BE2C (cell line): Measurements from ENCODE around the gene OR51E2. TPM values are rescaled to one million over a fixed set of nuclear protein-coding genes. Genes with fewer than 3 reads are reported as not detected.
"Not testable (repeated sequence)": the region's sequence is repeated elsewhere in the genome, so short reads cannot be mapped to it uniquely, and the experiment has no call there.

Experiments
- DNase-seq: peaks from one replicate; pipeline ENCODE4 v3.0.0-alpha.2; 2020
- H3K27me3 ChIP-seq: fragments of 250-450 bp; sonication (Bioruptor Pico); 2 replicates; pipeline ENCODE4 v1.5.1; 2020; ENCODE audit warnings: mild to moderate bottlenecking
- H3K36me3 ChIP-seq: fragments of 250-450 bp; sonication (Bioruptor Pico); 2 replicates; pipeline ENCODE4 v1.5.1; 2020; ENCODE audit warnings: mild to moderate bottlenecking
- H3K4me1 ChIP-seq: fragments of 250-450 bp; sonication (Bioruptor Pico); 2 replicates; pipeline ENCODE4 v1.5.1; 2020
- H3K4me3 ChIP-seq: 2 replicates; pipeline ENCODE4 v1.5.1; 2011; ENCODE audit warnings: low read depth, low read length
- H3K9me3 ChIP-seq: fragments of 250-450 bp; sonication (Bioruptor Pico); 2 replicates; pipeline ENCODE4 v1.5.1; 2020
- polyA plus RNA-seq: library from polyadenylated mRNA; unstranded; fragments of >200 nt; gene quantifications from one replicate; pipeline ENCODE4 v1.2.1, GENCODE V29; 2012; ENCODE audit warnings: low read depth, missing spikeins; ENCODE audit not compliant: insufficient read length, insufficient read depth
- TF ChIP-seq, protein P1 (sequence below): IDR thresholded peaks from 2 replicates; pipeline ENCODE4 v1.5.1; 2012; ENCODE audit warnings: mild to moderate bottlenecking, low read depth, low read length

Gene OR51E2, protein sequence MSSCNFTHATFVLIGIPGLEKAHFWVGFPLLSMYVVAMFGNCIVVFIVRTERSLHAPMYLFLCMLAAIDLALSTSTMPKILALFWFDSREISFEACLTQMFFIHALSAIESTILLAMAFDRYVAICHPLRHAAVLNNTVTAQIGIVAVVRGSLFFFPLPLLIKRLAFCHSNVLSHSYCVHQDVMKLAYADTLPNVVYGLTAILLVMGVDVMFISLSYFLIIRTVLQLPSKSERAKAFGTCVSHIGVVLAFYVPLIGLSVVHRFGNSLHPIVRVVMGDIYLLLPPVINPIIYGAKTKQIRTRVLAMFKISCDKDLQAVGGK
- polyA plus RNA-seq = 0.23 TPM

DNA sequence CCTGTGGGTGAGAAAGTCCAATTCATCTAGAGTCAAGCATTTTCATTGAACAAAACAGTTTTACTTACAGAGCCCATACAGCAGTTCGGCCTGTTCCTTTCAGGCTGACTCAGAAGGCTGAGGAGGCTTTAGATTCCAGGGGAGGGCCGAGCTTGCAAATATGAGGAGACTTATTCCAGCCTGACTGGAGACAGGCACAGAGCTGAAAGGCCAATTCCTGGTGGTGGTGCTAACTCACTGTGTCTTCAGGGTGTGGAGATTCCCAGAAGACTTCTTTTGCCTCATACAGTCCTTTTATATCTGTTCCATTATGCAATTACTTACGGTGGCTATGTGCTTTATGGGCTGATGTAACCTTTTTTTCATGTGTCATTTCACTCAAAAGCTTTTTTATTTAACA, at the start of gene OR51E2:
Gene OR51E2 (minus strand): TSS at position 269 of the 400 bp plus-strand sequence. CDS start 15,142 bp downstream, outside the sequence.
- no peak for DNase-seq
- no peak within 1 kb of the TSS for H3K4me3 ChIP-seq
- no peaks in the 10 kb centered on the region for H3K9me3 ChIP-seq
- no peaks in the 10 kb centered on the region for H3K4me1 ChIP-seq
- H3K36me3 ChIP-seq = no peaks in the 10 kb centered on the region
- TF ChIP-seq, protein P1, sequence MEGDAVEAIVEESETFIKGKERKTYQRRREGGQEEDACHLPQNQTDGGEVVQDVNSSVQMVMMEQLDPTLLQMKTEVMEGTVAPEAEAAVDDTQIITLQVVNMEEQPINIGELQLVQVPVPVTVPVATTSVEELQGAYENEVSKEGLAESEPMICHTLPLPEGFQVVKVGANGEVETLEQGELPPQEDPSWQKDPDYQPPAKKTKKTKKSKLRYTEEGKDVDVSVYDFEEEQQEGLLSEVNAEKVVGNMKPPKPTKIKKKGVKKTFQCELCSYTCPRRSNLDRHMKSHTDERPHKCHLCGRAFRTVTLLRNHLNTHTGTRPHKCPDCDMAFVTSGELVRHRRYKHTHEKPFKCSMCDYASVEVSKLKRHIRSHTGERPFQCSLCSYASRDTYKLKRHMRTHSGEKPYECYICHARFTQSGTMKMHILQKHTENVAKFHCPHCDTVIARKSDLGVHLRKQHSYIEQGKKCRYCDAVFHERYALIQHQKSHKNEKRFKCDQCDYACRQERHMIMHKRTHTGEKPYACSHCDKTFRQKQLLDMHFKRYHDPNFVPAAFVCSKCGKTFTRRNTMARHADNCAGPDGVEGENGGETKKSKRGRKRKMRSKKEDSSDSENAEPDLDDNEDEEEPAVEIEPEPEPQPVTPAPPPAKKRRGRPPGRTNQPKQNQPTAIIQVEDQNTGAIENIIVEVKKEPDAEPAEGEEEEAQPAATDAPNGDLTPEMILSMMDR = no peak
- no peaks in the 10 kb centered on the region for H3K27me3 ChIP-seq

DNA sequence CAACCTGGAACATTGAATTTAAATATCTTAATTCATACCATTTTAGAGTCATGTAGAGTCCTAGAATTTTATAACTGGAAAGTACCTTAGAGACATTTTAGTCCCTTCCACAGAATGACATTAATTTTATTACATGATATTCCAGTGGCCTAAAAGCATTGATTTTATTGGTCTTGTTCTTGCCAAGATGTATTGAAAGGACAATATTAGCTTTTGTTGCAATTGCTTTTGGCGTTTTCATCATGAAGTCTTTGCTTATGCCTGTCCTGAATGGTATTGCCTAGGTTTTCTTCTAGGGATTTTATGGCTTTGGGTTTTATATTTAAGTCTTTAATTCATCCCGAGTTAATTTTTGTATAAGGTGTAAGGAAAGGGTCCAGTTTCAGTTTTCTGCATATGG, 43.1 kb upstream of the OR51E2 start:
- H3K36me3 ChIP-seq = no peaks in the 10 kb centered on the region
- TF ChIP-seq, protein P1 = no peak
- no peak overlapping the region for H3K4me3 ChIP-seq
- no peak for DNase-seq
- no peaks in the 10 kb centered on the region for H3K4me1 ChIP-seq
- H3K27me3 ChIP-seq = no peaks in the 10 kb centered on the region
- no peaks in the 10 kb centered on the region for H3K9me3 ChIP-seq

DNA sequence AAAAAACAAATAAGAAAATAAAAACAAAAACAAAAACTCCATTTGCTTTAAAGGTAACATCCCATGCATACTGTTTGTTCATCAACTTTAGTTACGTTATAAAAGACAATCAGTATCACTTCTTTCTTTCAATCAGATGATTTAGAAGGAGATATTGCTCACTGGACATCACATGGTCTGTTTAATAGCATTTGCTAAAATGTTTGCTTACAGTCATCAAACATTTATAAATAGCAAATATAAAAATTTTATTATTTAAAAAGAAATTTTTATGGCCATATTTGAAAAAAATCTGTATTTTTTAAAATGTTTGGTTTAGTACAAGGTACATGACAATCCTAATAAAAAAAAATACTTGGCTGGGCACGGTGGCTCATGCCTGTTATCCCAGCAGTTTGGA, 29.5 kb upstream of the OR51E2 start:
- TF ChIP-seq, protein P1 = no peak
- Histone ChIP-seq H3K9me3 (no peaks in the 10 kb centered on the region), H3K4me3 (no peak overlapping the region), H3K4me1 (no peaks in the 10 kb centered on the region), H3K36me3 (no peaks in the 10 kb centered on the region), H3K27me3 (no peaks in the 10 kb centered on the region)
- no peak for DNase-seq

DNA sequence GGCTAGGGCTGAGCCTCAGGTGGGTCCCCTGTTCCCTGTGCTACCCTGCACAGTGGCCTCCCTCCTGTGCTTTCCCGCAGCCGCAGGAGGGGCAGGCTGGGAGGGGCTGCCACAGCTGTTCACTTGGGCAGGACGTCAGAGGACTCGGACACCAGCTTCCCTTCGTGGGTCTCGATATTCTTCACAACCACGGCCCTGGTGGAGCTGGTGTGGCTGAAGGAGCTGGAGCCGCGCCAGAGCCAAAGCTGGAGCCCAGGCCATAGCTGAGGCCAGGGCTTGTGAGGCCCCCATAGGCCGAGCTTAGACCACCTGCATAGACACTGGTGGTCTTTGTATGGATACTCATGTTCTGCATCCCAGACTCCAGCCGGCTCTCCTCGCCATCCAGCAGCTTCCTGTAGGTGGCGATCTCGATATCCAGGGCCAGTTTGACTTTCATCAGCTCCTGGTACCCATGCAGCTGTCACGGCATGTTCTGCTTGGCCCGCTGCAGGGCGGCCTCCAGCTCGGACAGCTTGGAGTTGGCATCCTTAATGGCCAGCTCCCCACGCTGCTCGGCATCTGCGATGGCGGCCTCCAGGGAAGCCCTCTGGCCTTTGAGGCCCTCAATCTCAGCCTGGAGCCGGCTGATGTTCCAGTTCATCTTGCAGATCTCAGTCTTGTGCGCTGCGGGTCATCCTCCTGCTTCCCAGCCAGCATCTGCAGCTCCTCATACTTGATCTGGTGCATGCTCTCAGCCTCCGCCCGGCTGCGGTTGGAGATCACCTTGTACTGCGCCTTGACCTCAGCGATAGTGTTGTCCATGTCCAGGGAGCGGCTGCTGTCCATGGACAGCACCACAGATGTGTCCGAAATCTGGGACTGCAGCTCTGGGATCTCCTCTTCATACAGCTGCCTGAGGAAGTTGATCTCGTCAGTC, 25.2 kb upstream of the OR51E2 start:
- H3K9me3 ChIP-seq, H3K36me3 ChIP-seq, H3K4me3 ChIP-seq, H3K27me3 ChIP-seq, H3K4me1 ChIP-seq, DNase-seq: not testable (repeated sequence)

DNA sequence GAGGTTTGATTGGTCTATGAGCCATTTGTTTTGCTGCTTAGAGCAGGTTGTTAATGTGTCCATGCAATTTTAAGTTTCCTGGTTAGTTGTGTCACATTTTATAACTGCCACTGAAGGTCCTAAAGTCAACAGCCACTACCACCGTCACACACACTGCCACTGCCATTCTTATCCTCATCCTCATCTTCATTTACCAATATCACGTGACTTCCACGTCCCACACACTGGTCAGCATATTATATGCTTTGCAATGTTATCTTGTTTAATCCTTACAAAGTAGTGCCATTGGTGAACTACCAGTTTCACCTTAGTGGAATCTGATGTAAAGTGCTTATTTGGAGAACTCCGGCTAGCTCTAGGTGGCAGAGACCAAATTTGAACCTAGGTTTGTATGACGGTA, 16.6 kb upstream of the OR51E2 start:
- H3K4me3 ChIP-seq = no peak overlapping the region
- no peaks in the 10 kb centered on the region for H3K27me3 ChIP-seq
- no peak for DNase-seq
- H3K9me3 ChIP-seq = no peaks in the 10 kb centered on the region
- no peaks in the 10 kb centered on the region for H3K4me1 ChIP-seq
- H3K36me3 ChIP-seq = no peaks in the 10 kb centered on the region
- TF ChIP-seq, protein P1 = no peak

DNA sequence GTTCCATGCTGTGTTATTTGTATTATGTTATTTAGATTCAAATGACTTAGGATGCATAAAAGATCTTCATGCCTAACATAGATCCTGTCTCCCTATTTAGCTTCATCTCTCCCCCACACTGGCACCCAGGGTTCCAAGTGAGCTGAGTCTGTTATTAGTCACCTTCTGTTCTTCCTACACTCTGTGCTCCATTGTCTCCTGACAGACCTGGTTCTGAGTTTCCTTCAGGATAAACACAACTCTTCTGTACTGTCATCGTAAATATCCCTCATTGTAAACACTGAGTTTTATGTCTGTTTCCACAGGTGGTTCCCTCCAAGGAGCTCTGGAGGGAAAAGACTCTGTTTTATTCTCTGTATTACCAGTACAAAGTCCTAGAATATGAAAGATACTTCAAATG, 15.6 kb upstream of the OR51E2 start:
- no peak overlapping the region for H3K4me3 ChIP-seq
- no peaks in the 10 kb centered on the region for H3K4me1 ChIP-seq
- TF ChIP-seq, protein P1 = no peak
- no peaks in the 10 kb centered on the region for H3K9me3 ChIP-seq
- no peaks in the 10 kb centered on the region for H3K36me3 ChIP-seq
- DNase-seq = no peak
- H3K27me3 ChIP-seq = no peaks in the 10 kb centered on the region
